Panc1 (cell line): ENCODE measurements around the gene BCAS3. TPM values are rescaled to one million over a fixed set of nuclear protein-coding genes. Genes with fewer than 3 reads are reported as not detected.

Experiments
- ATAC-seq: fragments of 200-7000 bp; cut with Tn5 transposase; 2 replicates; pipeline ENCODE4 v1.9.1; 2020; ENCODE audit warnings: mild to moderate bottlenecking, moderate library complexity
- BruUV-seq: library from RNA; stranded (reverse); fragments of 400-500 nt; replicated peaks from 2 replicates; lab custom pipeline; 2021; lab: Mats Ljungman, UMichigan
- CTCF ChIA-PET: fragments of 300-600 bp; sonication (Branson Sonifier 250); formaldehyde crosslinking; loops from one replicate; lab custom pipeline; 2022; ENCODE audit warnings: antibody characterized with exemption; lab: Charles Lee
- POLR2A ChIA-PET: fragments of 300-600 bp; sonication (Branson Sonifier 250); formaldehyde crosslinking; loops from one replicate; lab custom pipeline; 2022; ENCODE audit warnings: antibody characterized with exemption; lab: Charles Lee
- DNase-seq: peaks from one replicate; pipeline ENCODE4 v3.0.0-alpha.2; 2010; ENCODE audit warnings: low read depth, low spot score
- H3K27ac ChIP-seq: 2 replicates; pipeline ENCODE4 v1.5.1; 2011; ENCODE audit warnings: mild to moderate bottlenecking, low read length, inconsistent platforms
- H3K27me3 ChIP-seq: fragments of 200-500 bp; sonication (Bioruptor generic); 2 replicates; pipeline ENCODE4 v1.6.0; 2014; ENCODE audit warnings: low read length, inconsistent platforms; ENCODE audit not compliant: control insufficient read depth, insufficient read depth
- H3K36me3 ChIP-seq: fragments of 200-500 bp; sonication (Bioruptor generic); 2 replicates; pipeline ENCODE4 v1.5.1; 2014; ENCODE audit warnings: inconsistent platforms, mild to moderate bottlenecking, low read length, moderate library complexity; ENCODE audit not compliant: control insufficient read depth, insufficient read depth
- H3K4me1 ChIP-seq: 2 replicates; pipeline ENCODE4 v1.5.1; 2011; ENCODE audit warnings: inconsistent platforms, mild to moderate bottlenecking, low read length, moderate library complexity; ENCODE audit not compliant: control insufficient read depth, insufficient read depth
- H3K4me3 ChIP-seq, 2 experiments: 2 replicates each; pipeline ENCODE4 v1.5.1; 2011 to 2012; ENCODE audit warnings: low read depth in 2 of 2, low read length in 2 of 2, mild to moderate bottlenecking in 2 of 2, inconsistent platforms in 1 of 2, moderate library complexity in 1 of 2
- H3K9me3 ChIP-seq: fragments of 200-500 bp; sonication (Bioruptor generic); 2 replicates; pipeline ENCODE4 v1.5.1; 2014; ENCODE audit warnings: low read depth, mild to moderate bottlenecking, inconsistent platforms, low read length, moderate library complexity; ENCODE audit not compliant: control insufficient read depth, insufficient read depth
- POLR2AphosphoS5 ChIP-seq: IDR thresholded peaks from 2 replicates; pipeline ENCODE4 v1.6.1; 2012; ENCODE audit warnings: mild to moderate bottlenecking, low read depth, low read length, moderate library complexity
- SIN3A ChIP-seq: IDR thresholded peaks from 2 replicates; pipeline ENCODE4 v1.6.1; 2012; ENCODE audit warnings: low read depth, mild to moderate bottlenecking, low read length, moderate library complexity, borderline replicate concordance; ENCODE audit not compliant: insufficient read depth
- TCF7L2 ChIP-seq: IDR thresholded peaks from 2 replicates; pipeline ENCODE4 v1.6.1; 2011; ENCODE audit warnings: mild to moderate bottlenecking, low read depth, low read length, inconsistent platforms
- in situ Hi-C: cut with HindIII; loops from 2 replicates; pipeline ENCODE4 v1.10.0; 2016; ENCODE audit warnings: low sequenced_read_pairs, low pct_unique_long_range_greater_than_20kb
- intact Hi-C: fragments of 100-400 bp; cut with micrococcal nuclease; formaldehyde crosslinking; loops from one replicate; pipeline ENCODE4 v1.10.0; 2022; ENCODE audit not compliant: unreplicated experiment
- total RNA-seq: library from RNA; stranded (reverse); gene quantifications from one replicate; pipeline ENCODE4 v1.2.1, GENCODE V29; 2021; ENCODE audit not compliant: unreplicated experiment
- TF ChIP-seq, protein P1 (sequence below), 2 experiments: IDR thresholded peaks; 2 replicates each; pipeline ENCODE4 v1.6.1; 2011 to 2012; ENCODE audit warnings: low read depth in 2 of 2, control low read depth in 1 of 2, low read length in 1 of 2, mild to moderate bottlenecking in 1 of 2, moderate library complexity in 1 of 2; ENCODE audit not compliant: insufficient read depth in 1 of 2
- TF ChIP-seq, protein P2 (sequence below): fragments of 450-650 bp; IDR thresholded peaks from 2 replicates; pipeline ENCODE4 v1.5.1; 2017; ENCODE audit warnings: mild to moderate bottlenecking

The BCAS3 gene
- total RNA-seq, 1 experiment from 2014 or later: 9.3 TPM

DNA sequence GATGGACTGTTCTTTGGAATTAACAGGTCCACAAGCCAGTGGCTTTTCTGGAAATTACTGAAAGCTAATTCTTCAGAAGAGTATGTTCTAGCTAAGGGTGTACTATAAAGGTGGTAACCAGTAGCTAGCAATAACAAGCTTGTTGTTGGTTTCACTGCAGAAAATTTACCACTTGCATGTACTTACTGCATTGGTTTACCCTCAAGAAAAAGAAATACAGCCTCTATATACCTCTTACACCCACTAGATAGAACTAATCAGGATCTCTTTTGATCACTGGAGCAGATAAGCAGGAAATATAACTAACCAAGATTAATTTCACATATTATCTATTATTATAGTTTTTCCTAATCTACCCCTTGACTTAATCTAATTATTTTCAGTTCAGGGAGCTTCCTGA is 537.1 kb downstream of the BCAS3 start:
- POLR2A ChIA-PET: no interaction called here
- intact Hi-C loops (no loop called here), in situ Hi-C loops (no loop called here)
- H3K27me3 ChIP-seq: no peaks in the 10 kb centered on the region
- H3K4me1 ChIP-seq: peaks cover 15% of the 10 kb centered on the region; the same call in 1 of the 2 replicates
- no peaks in the 10 kb centered on the region; the same call in 1 of the 2 replicates for H3K9me3 ChIP-seq
- TF ChIP-seq POLR2AphosphoS5 (no peak), SIN3A (no peak), TCF7L2 (no peak)
- TF ChIP-seq, protein P1, sequence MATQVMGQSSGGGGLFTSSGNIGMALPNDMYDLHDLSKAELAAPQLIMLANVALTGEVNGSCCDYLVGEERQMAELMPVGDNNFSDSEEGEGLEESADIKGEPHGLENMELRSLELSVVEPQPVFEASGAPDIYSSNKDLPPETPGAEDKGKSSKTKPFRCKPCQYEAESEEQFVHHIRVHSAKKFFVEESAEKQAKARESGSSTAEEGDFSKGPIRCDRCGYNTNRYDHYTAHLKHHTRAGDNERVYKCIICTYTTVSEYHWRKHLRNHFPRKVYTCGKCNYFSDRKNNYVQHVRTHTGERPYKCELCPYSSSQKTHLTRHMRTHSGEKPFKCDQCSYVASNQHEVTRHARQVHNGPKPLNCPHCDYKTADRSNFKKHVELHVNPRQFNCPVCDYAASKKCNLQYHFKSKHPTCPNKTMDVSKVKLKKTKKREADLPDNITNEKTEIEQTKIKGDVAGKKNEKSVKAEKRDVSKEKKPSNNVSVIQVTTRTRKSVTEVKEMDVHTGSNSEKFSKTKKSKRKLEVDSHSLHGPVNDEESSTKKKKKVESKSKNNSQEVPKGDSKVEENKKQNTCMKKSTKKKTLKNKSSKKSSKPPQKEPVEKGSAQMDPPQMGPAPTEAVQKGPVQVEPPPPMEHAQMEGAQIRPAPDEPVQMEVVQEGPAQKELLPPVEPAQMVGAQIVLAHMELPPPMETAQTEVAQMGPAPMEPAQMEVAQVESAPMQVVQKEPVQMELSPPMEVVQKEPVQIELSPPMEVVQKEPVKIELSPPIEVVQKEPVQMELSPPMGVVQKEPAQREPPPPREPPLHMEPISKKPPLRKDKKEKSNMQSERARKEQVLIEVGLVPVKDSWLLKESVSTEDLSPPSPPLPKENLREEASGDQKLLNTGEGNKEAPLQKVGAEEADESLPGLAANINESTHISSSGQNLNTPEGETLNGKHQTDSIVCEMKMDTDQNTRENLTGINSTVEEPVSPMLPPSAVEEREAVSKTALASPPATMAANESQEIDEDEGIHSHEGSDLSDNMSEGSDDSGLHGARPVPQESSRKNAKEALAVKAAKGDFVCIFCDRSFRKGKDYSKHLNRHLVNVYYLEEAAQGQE (IDR thresholded peaks at IDR 0.05; ENCODE audit: insufficient read depth in 1 of 2, low read depth in 2 of 2, low read length in 1 of 2): no peak
- TF ChIP-seq, protein P2, sequence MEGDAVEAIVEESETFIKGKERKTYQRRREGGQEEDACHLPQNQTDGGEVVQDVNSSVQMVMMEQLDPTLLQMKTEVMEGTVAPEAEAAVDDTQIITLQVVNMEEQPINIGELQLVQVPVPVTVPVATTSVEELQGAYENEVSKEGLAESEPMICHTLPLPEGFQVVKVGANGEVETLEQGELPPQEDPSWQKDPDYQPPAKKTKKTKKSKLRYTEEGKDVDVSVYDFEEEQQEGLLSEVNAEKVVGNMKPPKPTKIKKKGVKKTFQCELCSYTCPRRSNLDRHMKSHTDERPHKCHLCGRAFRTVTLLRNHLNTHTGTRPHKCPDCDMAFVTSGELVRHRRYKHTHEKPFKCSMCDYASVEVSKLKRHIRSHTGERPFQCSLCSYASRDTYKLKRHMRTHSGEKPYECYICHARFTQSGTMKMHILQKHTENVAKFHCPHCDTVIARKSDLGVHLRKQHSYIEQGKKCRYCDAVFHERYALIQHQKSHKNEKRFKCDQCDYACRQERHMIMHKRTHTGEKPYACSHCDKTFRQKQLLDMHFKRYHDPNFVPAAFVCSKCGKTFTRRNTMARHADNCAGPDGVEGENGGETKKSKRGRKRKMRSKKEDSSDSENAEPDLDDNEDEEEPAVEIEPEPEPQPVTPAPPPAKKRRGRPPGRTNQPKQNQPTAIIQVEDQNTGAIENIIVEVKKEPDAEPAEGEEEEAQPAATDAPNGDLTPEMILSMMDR: no peak
- no peak overlapping the region for H3K27ac ChIP-seq
- no peak for ATAC-seq
- CTCF ChIA-PET: interaction anchor here (0.5 kb wide), 1 partner anchor 261 kb away, joined by 7 read pairs; no protein-coding TSS in a partner anchor
- no TSS peak for BruUV-seq
- H3K4me3 ChIP-seq: no peak overlapping the region
- no peaks in the 10 kb centered on the region for H3K36me3 ChIP-seq
- no peak for DNase-seq

DNA sequence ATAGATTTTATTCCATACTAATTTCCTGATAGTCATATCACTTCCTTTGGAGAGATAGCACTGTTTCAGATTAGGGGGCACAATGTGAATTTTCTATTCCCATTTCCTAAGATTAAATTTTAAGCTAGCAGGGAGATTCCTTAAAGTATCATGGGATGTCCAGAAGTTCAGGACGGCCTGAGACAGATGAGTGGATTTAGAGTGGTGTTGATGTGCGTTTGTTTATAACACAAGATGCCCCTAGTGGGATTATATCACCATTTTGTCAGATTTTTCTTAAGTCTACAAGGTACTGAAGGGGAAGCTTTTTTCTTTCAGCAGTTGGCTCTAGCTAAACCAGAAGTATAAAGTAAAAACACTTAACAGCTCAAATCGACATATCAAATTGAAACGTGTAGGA is 538.4 kb downstream of the BCAS3 start:
- POLR2A ChIA-PET: no interaction called here
- DNase-seq: no peak
- Histone ChIP-seq H3K27me3 (no peaks in the 10 kb centered on the region), H3K4me3 (no peak overlapping the region), H3K9me3 (no peaks in the 10 kb centered on the region; the same call in 1 of the 2 replicates), H3K27ac (no peak overlapping the region), H3K4me1 (peaks cover 12% of the 10 kb centered on the region; the same call in 1 of the 2 replicates), H3K36me3 (no peaks in the 10 kb centered on the region)
- in situ Hi-C loops (no loop called here), intact Hi-C loops (no loop called here)
- CTCF ChIA-PET: interaction anchor here (0.6 kb wide), 1 partner anchor 45 kb away, joined by 4 read pairs; no protein-coding TSS in a partner anchor
- no peak for ATAC-seq
- TF ChIP-seq SIN3A (no peak), POLR2AphosphoS5 (no peak), TCF7L2 (no peak)
- TF ChIP-seq, protein P1 (IDR thresholded peaks at IDR 0.05; ENCODE audit: insufficient read depth in 1 of 2, low read depth in 2 of 2, low read length in 1 of 2): no peak
- TF ChIP-seq, protein P2: no peak
- BruUV-seq: no TSS peak
